ENCODE results near the gene PM20D2. TPM values are rescaled to one million over a fixed set of nuclear protein-coding genes. Genes with fewer than 3 reads are reported as not detected.

Gene PM20D2
- total and polyA plus RNA-seq, 9 donors = 10.0 to 32.0 (median 25.6) TPM

- TF ChIP-seq POLR2A (IDR thresholded peaks at IDR 0.05) = no peak
- H3K4me1 ChIP-seq (ENCODE audit: insufficient read depth) = peaks cover 1% of the 10 kb centered on the region
- H3K4me3 ChIP-seq = no peak overlapping the region
- peak overlapping the region; percentile 30 to 32 for H3K27ac ChIP-seq
- 62 to 69% (median 63%) methylated on average over 7 of the region's 7 CpGs for whole genome bisulfite sequencing, 3 donors
- H3K36me3 ChIP-seq = no peaks in the 10 kb centered on the region
- H3K27me3 ChIP-seq = no peaks in the 10 kb centered on the region
- no peak for DNase-seq
- intact Hi-C loops (cut with DNase I) = no loop called here
- no peaks in the 10 kb centered on the region for H3K9me3 ChIP-seq
Observed at GRCh38 chr6:89161326-89162046, 15.6 kb downstream of the PM20D2 start.

GRCh38 chr6:89162047-89162371, 16.2 kb downstream of the PM20D2 start:
- peak in 1 of 5 donors; percentile 39 for DNase-seq
- 26 to 38% (median 28%) methylated on average over 4 of the region's 4 CpGs for WGBS, 3 donors
- H3K4me3 ChIP-seq = no peak overlapping the region
- H3K9me3 ChIP-seq = no peaks in the 10 kb centered on the region
- H3K27ac ChIP-seq = peak overlapping the region; percentile 30 to 32
- intact Hi-C loops (cut with DNase I) = no loop called here
- no peaks in the 10 kb centered on the region for H3K27me3 ChIP-seq
- TF ChIP-seq EP300 (IDR thresholded peaks at IDR 0.05) (no peak), CTCF (IDR thresholded peaks at IDR 0.05) (no peak), POLR2A (IDR thresholded peaks at IDR 0.05) (no peak)
- peaks cover 1% of the 10 kb centered on the region for H3K4me1 ChIP-seq (ENCODE audit: insufficient read depth)
- H3K36me3 ChIP-seq = no peaks in the 10 kb centered on the region

GRCh38 chr6:89172131-89172530, 26.3 kb downstream of the PM20D2 start:
- Histone ChIP-seq H3K36me3 (no peaks in the 10 kb centered on the region), H3K27me3 (no peaks in the 10 kb centered on the region), H3K27ac (no peak overlapping the region), H3K9me3 (no peaks in the 10 kb centered on the region), H3K4me3 (no peak overlapping the region), H3K4me1 (ENCODE audit: insufficient read depth) (no peaks in the 10 kb centered on the region)
- intact Hi-C loops (cut with DNase I) = no loop called here
- 34 to 58% (median 56%) methylated on average over 6 of the region's 6 CpGs for WGBS, 3 donors
- TF ChIP-seq CTCF (IDR thresholded peaks at IDR 0.05) (no peak), POLR2A (IDR thresholded peaks at IDR 0.05) (no peak), EP300 (IDR thresholded peaks at IDR 0.05) (no peak)
- DNase-seq = no peak

GRCh38 chr6:89173634-89174033, 27.8 kb downstream of the PM20D2 start:
- no peaks in the 10 kb centered on the region for H3K4me1 ChIP-seq (ENCODE audit: insufficient read depth)
- H3K36me3 ChIP-seq = no peaks in the 10 kb centered on the region
- H3K4me3 ChIP-seq = no peak overlapping the region
- no peak overlapping the region for H3K27ac ChIP-seq
- no peaks in the 10 kb centered on the region for H3K9me3 ChIP-seq
- no peak for DNase-seq
- intact Hi-C loops (cut with DNase I) = no loop called here
- H3K27me3 ChIP-seq = no peaks in the 10 kb centered on the region
- TF ChIP-seq POLR2A (IDR thresholded peaks at IDR 0.05) = no peak
- TF ChIP-seq CTCF (IDR thresholded peaks at IDR 0.05) = no peak
- TF ChIP-seq EP300 (IDR thresholded peaks at IDR 0.05) = no peak
- WGBS, 3 donors = 89 to 92% (median 90%) methylated on average over 4 of the region's 4 CpGs

GRCh38 chr6:89180112-89180511, 34.3 kb downstream of the PM20D2 start:
- no peak for DNase-seq
- H3K36me3 ChIP-seq = no peaks in the 10 kb centered on the region
- WGBS, 3 donors = 96 to 97% (median 97%) methylated on average over 13 of the region's 13 CpGs

More at GRCh38 chr6:89180112-89180511, 34.3 kb downstream of the PM20D2 start:
- Histone ChIP-seq H3K4me3 (no peak overlapping the region), H3K27ac (no peak overlapping the region), H3K4me1 (ENCODE audit: insufficient read depth) (no peaks in the 10 kb centered on the region), H3K9me3 (no peaks in the 10 kb centered on the region), H3K27me3 (no peaks in the 10 kb centered on the region)
- intact Hi-C loops (cut with DNase I) = no loop called here
- TF ChIP-seq EP300 (IDR thresholded peaks at IDR 0.05) = no peak
- TF ChIP-seq POLR2A (IDR thresholded peaks at IDR 0.05) = no peak
- no peak for TF ChIP-seq CTCF (IDR thresholded peaks at IDR 0.05)
